Stimulated activated CD4-positive, alpha-beta T cell treated with anti-CD3 and anti-CD28 coated beads, TNF-alpha, amount 100 ng/mL, for 48 hours (primary cell): ENCODE measurements around the gene KIF18B.
"Not testable (repeated sequence)": the region's sequence is repeated elsewhere in the genome, so short reads cannot be mapped to it uniquely, and the experiment has no call there.

Experiments used
- DNase-seq, 3 donors: peaks; one replicate each; pipeline ENCODE4 v3.0.0-alpha.2; 2020; ENCODE audit warnings: low read depth in 3 of 3

Gene KIF18B

DNA sequence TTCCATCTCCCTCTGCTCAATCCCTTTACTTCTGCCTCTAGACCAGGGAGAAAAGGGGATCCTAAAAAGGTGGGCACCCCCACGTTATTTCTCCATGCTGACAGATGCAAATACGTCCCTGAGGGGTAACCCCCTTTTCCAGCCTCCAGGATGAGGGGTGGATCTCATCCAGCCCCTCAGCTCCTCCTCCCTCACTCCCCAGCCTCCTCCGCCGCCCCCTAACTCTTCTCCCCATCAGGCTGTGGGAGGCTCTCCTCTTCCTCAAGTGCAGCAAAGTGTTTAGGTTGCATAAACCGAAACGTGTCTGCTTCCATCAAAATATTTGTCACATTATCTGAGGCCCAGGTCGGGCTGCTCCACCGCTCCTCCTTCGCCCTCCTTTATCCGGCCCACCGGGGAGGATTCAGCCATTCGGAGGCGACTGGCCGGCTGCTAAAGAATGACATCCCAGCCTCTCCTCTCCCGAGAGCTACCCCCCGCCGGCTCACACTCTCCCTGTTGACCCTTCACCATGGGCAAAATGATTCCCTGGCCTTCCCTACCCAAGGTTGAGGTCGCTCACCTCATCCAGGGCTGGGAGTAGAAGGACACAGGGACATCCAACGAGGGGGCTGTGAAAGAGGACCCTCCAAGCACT lies 21.7 kb upstream of the KIF18B start:
- no peak for DNase-seq

DNA sequence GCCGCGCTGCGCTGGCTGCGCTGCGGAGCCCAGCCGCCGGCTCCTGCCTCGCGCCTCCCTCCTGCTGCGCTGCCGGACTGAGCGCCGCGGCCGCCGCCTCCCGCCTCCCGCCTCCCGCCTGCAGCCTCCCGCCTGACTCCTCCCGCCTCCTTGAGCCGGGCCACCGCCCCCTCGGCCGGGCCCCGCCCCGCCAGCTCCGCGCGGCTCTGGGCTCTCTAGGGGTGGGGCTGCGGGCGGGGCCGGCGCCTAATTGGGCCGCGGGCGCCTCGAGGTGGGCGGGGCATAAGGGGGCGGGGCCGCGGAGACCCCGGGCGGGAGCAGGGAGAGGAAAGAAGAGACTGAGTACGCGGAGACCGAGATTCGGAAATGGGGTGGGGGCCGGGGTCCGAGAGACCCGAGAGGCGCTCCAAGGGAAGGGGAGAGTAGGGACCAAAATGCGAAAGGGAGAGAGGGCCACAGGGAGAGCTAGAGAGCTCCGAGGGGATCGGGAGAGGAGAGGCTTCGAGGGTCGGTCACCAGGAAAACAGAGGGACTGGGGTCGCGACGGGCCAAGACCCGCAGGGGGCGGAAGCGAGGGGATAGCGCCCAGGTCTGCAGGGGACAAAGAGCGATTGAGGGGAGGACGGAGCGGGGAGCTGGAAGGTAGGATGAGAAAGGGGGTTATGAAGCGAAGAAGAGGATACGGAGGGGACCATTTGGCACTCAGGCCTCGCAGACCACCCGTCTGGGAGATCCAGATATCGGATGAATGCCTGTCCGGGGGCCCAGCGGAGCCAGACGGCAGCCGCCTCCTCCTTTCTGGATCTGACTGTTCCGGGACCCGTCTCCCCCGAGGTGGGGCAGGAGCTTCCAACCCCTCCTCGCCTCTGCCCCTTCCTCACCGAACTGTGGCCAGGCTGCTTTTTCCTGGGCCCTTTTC lies 20.9 kb upstream of the KIF18B start, which contains the start of gene C1QL1:
C1QL1 (minus strand) TSS at position 79 of the 919 bp plus-strand sequence. CDS start 255 bp downstream, outside the sequence.
- peak; percentile 70 to 92 (median 77) for DNase-seq

DNA sequence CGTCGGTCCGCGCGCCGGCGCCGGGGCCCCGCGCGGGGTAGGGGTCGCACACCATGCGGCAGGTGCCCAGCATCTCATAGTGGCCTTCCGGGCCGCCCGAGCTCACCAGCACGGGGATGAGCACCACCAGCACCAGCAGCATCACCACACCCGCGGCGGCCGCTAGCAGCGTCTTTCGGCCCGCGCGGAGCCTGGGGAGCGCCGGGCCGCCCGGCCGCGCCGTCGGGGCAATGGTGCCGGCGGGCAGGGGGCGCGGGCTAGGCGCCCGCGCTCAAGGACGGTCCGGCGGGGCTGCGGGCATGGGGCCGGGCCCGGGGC lies 20.3 kb upstream of the KIF18B start:
- no peak for DNase-seq

DNA sequence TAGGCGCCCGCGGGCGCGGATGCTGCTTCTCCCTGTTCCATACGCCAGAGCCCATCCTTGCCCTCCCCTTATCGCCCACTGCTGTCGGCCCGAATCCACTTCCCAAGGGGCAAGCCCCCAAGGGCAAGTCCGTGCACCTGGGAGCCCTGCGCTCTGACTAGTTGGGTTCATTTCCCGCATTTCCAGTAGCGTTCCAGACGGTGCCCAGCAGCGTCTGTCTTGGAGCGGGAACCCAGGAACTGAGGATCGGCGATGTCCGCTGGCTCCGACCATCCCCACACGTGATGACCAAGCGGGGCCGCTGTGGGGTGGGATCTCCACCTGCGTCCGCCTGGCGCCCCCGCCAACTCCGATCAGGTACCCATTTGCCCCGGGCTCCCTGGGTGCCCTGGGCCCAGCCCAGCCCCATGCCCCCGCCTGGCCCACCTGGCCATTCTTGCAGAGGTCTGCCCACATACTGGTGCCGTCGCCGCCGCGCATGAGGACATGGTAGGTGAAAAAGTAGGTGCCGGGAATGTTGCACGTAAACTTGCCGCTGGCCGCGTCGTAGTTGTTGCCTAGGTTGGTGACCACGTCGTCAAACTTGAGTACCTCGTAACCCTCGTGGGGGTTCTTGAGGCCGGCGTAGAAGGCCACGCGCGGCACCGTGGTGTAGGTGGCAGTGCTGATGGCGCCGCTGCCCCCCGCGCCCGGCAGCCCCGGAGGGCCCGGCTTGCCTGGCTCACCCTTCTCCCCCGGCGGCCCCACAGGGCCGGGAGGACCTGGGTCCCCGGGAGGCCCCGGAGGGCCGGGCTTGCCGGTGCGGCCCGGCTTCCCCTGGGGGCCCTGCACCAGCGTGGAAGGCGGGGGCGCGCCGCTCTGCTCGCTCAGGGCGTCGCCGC lies 19.7 kb upstream of the KIF18B start:
- DNase-seq, result no peak

DNA sequence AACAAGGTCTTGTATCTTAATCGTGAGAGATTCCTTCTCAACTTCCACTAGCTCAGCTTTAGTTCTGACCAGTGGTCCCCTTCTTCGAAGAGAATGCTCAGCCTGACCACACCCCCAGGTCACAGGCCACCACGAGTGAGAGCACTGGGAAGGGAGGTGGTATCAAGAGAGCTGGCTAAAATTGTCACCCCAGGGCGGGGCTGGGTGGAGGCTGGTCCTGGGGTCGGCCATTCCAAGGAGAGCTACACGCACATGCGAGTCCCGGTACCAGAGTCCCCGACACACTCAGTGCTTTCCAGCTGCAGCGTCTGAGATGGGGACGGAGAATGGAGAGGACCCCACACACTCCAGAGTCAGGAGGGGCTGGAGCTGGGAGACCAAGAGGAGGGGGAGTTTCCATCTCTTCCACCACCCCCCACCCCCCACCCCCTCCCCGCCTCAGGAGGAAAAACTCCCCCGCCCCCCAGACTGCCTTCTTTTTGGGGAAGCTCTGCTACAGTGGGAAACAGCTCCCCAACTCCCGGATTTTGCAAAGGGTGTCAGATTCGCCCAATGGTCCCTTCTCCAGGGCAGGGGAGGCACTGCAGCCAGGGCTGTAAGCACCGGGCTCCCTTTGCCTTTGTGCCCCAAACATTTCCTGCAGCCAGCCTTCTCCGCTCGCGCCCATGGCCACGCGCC lies 18.9 kb upstream of the KIF18B start:
- no peak for DNase-seq

DNA sequence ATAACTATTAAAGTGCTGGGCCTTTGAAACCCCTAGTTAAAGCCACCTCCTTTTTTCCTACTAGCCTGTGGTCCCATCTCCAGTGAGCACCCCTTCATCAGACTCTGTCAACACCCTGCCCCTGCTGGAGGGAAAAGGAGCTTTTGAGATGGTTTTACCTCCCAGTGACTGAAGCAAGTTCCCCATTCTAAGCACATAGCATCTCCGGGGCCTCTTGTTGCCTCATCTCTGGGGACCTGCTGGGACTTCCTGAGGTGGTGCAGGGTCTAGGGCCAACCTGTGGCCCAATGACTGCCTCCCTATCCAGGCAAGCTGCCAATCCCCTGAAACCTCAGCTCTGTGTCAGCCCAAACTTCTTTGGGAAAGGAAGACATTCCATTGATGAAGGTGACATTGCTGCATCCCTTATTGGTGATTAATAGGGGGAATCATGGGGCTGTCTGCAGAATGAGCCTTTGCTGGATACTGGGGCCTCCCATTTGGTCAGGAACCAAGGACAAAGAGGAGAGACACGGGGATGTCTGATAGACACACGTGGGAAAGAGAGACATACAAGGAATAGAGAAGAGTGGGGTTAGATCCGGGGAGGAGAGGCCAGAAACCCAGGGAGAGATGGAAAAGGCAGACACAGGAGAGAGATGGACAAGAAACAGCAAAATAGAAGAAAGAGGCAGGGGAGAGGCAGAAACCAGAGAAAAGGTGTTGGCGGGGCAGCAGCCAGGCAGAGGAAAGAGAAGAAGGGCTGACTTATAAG lies 18.1 kb upstream of the KIF18B start:
- no peak for DNase-seq

DNA sequence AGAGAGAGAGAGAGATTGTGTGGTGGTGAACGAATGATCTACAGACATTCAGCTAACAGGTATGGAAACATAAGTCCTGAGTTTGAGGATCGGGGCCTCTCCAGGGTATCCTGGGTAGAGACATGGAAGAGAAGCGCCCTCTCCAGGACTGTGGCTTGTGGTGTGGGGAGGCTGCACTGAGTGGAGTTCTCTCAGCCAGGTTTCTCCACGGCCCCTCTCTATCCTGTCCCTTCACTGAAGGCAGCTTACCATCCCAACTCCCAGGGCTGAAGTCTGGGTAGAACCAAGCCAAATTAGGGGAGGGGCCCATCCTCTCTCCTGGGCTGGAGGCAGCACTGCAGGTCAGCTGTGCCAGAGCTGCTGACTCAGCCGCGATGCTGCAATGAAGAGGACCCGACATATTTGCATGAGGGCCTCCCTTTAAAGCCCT lies 14.4 kb upstream of the KIF18B start:
- DNase-seq, result no peak

DNA sequence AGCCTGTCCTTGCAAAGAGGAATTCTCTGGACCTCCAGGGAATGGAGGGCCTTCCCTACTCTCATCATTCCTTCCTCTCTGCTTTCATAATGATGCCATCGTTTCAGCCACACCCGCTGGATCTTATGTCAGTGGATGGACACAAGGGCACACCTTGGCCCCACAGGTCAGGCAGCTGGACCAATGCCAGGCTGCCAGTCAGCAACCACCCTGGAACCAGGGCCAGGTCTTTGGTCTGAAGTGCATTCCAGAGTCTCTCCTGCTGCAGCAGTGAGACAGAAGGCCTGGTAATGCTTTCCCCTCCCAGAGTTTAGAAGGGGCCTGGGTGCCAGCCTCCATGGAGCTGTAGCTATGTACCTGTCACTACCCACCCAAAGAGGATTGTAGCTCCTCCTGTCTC lies 13.1 kb upstream of the KIF18B start:
- no peak for DNase-seq

DNA sequence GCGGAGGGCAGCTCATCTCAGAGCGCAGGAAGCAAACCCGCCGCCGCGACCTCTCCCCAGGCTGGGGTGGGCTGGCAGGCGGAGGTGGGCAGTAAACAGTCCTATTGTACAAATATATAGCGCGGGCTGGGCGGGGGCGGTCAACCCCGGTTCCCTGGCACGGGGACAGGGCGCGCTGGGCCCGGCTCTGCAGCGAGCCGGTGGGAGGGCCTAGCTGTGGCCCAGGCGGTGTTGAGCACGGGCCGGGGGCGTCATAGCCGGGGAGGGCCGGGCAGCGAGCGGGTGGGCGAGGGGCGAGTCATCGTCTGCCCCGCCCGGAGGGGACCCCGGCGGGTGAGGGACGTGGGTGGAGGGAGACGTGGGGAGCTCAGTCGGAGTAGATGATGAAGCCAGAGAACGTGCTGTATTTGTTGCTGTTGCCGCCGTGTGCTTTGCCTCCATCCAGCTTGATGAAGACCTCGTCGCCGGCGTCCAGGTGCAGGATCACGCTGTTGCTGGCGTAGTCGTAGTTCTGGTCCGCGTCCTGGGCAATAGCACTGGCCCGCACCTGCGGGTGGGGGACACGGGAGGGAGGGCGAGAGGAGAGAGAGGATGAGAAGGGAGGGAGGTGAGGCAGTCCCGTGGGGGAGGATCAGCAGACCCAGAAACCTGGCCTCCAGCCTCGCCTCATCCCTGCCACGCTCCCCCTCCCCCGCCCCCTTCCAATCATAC lies 12.4 kb upstream of the KIF18B start:
- no peak for DNase-seq

DNA sequence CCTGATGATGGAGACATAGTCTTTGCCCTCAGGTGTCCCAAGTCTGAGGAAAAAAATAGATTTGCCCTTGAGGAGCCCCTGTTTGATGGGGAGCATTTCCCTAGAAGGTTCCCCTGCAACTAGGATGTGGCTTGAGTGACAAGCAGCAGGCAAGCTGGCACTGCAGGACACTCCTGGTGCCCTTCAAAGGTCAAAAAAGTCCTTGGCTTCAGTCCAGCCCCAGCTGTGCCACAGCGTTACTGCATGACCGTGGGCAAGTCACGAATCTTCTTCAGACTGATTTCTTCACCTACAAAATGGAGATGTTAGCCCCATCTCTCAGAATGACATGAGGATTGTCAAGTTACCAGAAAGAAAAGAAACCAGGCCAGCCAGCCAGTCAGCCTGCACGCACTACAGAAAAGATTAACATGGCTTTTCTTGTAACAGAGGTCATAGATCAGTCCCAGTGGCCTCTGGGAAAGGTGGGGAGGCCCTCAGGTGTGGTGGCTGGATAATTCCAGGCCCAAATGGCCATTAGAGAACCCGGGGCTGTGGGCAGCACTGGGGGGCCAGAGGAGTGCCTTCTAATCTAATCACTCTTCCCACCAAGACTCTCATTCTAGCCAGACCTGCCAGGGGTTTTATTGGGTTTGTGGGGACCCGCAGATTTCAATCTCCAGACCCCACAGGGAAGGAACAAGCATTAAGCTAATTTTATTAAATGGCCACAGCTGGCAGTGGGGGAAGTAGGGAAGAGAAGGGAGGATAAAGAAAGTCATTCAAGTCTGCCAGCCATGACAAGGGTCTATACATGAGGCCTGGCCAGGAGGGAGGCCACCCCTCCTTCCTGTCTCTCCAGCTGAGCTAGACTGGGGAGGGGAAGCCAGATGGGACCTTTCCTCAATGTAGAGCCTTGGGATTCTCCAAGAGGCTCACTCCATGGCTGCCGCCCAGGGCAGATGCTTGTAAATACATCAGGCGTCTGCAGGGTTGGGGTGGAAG lies 9.7 kb upstream of the KIF18B start:
- DNase-seq, result no peak

DNA sequence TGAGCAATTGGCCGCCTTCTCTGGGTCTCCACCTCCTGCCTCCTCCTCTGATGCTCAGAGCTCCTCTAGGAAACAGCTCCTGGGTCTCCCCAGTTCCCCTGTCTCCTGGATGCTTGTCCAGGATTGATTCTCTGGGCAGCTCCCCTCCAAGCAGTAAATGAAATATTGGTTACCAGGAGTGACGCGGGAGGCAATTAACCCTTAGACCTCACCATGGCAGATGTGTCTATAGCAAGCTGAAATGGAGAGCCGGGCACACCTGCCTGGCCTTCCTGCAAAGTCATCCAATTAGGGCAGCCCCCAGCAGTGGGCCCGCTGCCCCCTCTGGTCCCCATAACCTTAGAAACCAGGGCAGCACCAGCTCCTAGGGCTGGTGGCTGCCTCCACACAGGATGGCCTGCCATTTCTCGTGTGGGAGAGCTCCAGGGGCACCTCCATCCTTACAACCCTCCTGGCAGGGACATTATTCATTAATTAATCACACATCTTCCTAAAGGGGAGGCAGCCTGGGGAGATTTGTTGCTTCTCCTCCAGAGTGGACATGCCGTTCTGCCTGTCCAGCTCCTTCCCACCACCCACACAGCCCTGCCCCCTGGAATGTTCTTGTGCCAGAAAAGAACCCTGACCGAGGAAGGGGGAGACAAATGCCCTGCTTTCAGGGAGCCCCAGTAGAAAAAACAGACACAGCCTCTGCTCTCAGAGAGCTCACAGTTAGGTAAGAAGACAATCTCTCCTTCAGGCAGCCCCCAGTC lies 8.3 kb upstream of the KIF18B start:
- no peak for DNase-seq

DNA sequence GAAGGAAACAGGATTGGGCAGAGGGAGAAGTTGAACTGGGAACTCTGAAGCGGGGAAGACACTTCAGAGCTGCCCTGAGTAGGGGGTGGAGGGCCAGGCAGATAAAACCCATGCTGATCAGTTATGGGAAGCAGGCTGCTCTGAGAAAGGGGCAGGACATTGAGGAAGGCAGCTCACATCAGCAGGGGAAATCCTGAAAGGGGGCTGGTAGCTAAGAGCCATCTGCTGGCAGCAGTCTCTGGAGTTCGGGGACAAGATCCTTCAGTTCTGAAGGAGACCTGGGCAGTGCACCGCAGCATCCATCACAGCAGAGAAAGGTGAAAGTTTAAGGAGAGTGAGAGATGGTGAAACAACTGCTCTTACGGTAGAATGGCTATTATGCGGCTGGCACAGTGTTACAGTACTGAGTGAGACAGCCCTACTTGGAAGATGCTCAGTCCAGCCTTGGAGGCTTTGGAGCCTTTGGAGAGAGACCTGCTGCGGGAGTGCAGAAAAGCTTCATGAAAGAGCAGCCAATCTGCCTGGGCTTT lies 5.4 kb upstream of the KIF18B start:
- no peak for DNase-seq

DNA sequence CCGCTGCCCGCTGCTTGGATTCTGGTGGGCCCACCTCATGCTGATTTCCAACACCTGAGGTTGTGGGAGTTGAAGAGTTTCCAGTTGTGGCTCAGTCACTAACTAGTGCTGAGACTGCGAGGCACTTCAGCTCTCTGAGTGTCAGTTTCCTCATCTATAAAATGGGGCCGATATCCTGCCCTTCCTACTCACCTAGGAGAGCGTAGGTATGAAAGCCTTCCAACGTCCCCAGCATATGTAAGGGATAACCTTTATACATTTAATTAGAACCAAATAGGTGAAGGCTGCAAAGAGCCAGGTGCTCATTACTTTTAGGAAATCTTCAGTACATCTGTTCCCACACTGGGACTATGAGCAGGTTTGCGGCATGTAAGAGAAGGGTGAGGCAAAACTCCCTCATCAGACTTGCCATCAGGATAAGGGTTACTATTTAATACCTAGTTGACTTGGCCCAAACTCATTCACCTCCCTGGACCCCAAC lies 782 bp upstream of the KIF18B start:
- DNase-seq, result no peak

DNA sequence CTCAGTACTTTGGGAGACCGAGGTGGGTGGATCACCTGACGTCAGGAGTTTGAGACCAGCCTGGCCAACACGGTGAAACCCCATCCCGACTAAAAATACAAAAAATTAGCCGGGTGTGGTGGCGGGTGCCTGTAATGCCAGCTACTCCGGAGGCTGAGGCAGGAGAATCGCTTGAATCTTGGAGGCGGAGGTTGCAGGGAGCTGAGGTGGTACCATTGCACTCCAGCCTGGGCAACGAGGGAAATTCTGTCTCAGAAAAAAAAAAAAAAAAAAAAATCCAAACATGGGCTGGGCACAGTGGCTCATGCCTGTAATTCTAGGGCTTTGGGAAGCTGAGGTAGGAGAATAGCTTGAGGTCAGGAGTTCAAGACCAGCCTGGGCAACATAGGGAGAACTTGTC lies 1.9 kb downstream of the KIF18B start:
- not testable (repeated sequence) for DNase-seq

DNA sequence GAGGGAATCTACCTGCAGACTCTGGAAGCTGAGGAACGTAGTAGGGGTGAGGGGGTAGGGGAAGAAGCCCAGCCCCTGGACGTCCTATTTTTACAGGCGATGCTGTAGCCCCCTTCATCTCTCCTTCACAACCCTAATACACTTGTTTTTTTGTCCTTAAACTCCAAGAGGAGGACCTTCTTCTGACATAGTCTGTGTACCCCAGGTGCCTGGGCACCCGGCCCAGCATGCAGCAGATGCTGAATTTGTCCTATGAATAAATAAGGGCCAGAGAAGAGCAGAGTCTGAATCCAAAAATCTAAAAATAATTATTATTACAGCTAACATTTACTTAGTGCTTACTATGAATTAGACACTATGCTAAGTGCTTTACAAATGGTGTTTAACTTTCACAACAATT lies 5.1 kb downstream of the KIF18B start:
- DNase-seq, result no peak

DNA sequence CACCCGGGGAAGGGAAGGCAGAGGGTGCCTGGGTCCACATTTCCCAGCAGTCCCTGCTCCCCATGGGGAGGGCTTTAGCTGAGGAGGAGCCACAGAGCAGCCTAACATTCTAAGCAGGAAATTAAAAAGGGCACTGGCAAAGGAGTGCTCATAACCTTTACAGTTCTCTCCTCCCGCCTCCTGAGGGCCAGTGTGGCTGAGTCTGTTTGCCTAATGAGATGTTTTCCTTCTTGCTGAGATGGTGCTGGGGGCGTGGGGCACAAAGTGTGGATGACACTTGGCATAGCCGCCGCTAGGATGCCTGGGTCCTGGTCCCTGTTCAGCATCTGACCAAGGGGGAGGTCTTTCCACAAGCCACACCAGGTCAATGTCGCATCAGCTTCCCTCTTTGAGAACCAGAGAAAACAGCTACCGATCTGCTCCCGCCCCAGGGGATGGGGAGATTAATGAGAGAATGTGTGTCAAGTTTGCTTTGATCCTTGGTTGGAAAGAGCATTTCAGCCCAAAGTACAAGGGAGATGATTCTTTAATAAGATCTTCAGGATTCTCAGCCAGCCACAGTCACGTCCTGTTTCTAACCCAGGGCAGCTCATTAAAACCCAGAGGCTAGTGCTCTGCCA lies 5.8 kb downstream of the KIF18B start:
- no peak for DNase-seq

DNA sequence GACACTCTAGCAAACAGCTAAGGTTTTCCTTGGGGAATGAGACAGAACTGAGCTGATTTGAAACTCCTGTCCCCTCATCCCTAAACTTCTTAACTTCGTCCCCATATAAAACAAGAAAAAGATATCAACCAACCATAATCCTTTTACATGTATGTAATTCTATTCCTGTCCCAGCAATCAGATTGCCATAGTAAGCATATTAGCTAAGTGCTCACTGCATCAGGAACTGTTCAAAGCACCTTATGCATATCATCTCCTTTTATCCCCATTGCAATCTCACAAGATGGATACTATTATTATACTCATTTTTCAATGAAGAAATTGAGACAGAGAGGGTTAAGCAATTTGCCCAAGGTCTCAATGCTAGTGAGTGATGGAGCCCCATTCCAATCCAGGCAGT lies 6.8 kb downstream of the KIF18B start:
- DNase-seq, result no peak
